SK-N-SH (cell line): ENCODE measurements around the gene SSNA1. TPM values are rescaled to one million over a fixed set of nuclear protein-coding genes. Genes with fewer than 3 reads are reported as not detected.

ENCODE experiments used
- CTCF ChIA-PET: fragments of 300-600, 350-600 bp; formaldehyde crosslinking; extraction: SDS; loops from one replicate; lab custom pipeline; 2021; lab: Yijun Ruan, JAX
- POLR2A ChIA-PET: fragments of 350-600 bp; sonication (Branson Sonifier 250); formaldehyde crosslinking; extraction: SDS; loops from one replicate; lab custom pipeline; 2020; ENCODE audit warnings: antibody characterized with exemption, inconsistent platforms; lab: Yijun Ruan, JAX
- DNase-seq: peaks from one replicate; pipeline ENCODE4 v3.0.0; 2012
- H2AFZ ChIP-seq: fragments of 200-600 bp; sonication (generic); 2 replicates; pipeline ENCODE4 v1.8.1; 2016; ENCODE audit warnings: antibody characterized with exemption, mild to moderate bottlenecking, low read depth
- H3F3A ChIP-seq: fragments of 200-600 bp; sonication (generic); replicated peaks from 2 replicates; pipeline ENCODE3; 2016; ENCODE audit warnings: antibody characterized with exemption, mild to moderate bottlenecking; ENCODE audit not compliant: insufficient read depth
- H3K27ac ChIP-seq, 2 experiments: fragments of 200-500 bp in 1 of 2; fragments of 200-600 bp in 1 of 2; sonication (Bioruptor generic) in 1 of 2; sonication (generic), shearing (Covaris generic) in 1 of 2; 2 replicates each; pipeline versions ENCODE4 v1.5.1 to v1.6.1; 2014 to 2016; ENCODE audit warnings: low read depth in 2 of 2, inconsistent platforms in 1 of 2, low read length in 1 of 2, mild to moderate bottlenecking in 1 of 2, mixed read lengths in 1 of 2
- H3K27me3 ChIP-seq: fragments of 200-600 bp; sonication (generic), shearing (Covaris generic); 2 replicates; pipeline ENCODE4 v1.6.1; 2016; ENCODE audit warnings: mixed run types; ENCODE audit not compliant: insufficient read depth
- H3K36me3 ChIP-seq, 2 experiments: fragments of 200-500 bp in 1 of 2; fragments of 200-600 bp in 1 of 2; sonication (Bioruptor generic) in 1 of 2; sonication (generic) in 1 of 2; replicated peaks in 1 of 2; 2 replicates each; pipeline versions ENCODE3 to v1.5.1; 2014 to 2016; ENCODE audit warnings: low read length in 1 of 2, mild to moderate bottlenecking in 1 of 2; ENCODE audit not compliant: insufficient read depth in 2 of 2, control insufficient read depth in 1 of 2
- H3K4me1 ChIP-seq, 2 experiments: fragments of 200-500 bp in 1 of 2; fragments of 200-600 bp in 1 of 2; sonication (Bioruptor generic) in 1 of 2; sonication (generic), shearing (Covaris generic) in 1 of 2; 2 replicates each; pipeline versions ENCODE4 v1.5.1 to v1.6.1; 2014 to 2016; ENCODE audit warnings: low read depth in 1 of 2, low read length in 1 of 2, mixed run types in 1 of 2; ENCODE audit not compliant: insufficient read depth in 2 of 2, control insufficient read depth in 1 of 2
- H3K4me2 ChIP-seq: fragments of 200-600 bp; sonication (generic), shearing (Covaris generic); 2 replicates; pipeline ENCODE4 v1.6.1; 2017; ENCODE audit warnings: mixed run types
- H3K4me3 ChIP-seq, 2 experiments: fragments of 200-500 bp in 1 of 2; fragments of 200-600 bp in 1 of 2; sonication (Bioruptor generic) in 1 of 2; sonication (generic), shearing (Covaris generic) in 1 of 2; 2 replicates each; pipeline versions ENCODE4 v1.5.1 to v1.8.1; 2014 to 2016; ENCODE audit warnings: low read depth in 2 of 2, inconsistent platforms in 1 of 2, low read length in 1 of 2, mild to moderate bottlenecking in 1 of 2, mixed read lengths in 1 of 2, moderate library complexity in 1 of 2
- H3K79me2 ChIP-seq: fragments of 200-600 bp; sonication (generic); 2 replicates; pipeline ENCODE4 v1.8.1; 2017; ENCODE audit warnings: mild to moderate bottlenecking; ENCODE audit not compliant: insufficient read depth
- H3K9ac ChIP-seq: fragments of 200-600 bp; sonication (generic); 2 replicates; pipeline ENCODE4 v1.6.1; 2017; ENCODE audit warnings: mixed run types
- H3K9me2 ChIP-seq: fragments of 200-600 bp; sonication (generic); 2 replicates; pipeline ENCODE4 v1.6.1; 2017; ENCODE audit warnings: mixed run types
- H3K9me3 ChIP-seq: fragments of 200-600 bp; sonication (generic); 2 replicates; pipeline ENCODE4 v1.6.1; 2017; ENCODE audit warnings: mixed run types, mild to moderate bottlenecking, moderate library complexity
- H4K20me1 ChIP-seq: fragments of 200-600 bp; sonication (generic); 2 replicates; pipeline ENCODE4 v1.6.1; 2017; ENCODE audit warnings: mild to moderate bottlenecking, mixed run types; ENCODE audit not compliant: insufficient read depth
- CHD2 ChIP-seq: fragments of 150-350 bp; IDR thresholded peaks from 2 replicates; pipeline ENCODE4 v1.6.1; 2018; ENCODE audit warnings: low read length; ENCODE audit not compliant: partially characterized antibody
- CTCF ChIP-seq: fragments of 200-600 bp; sonication (generic); IDR thresholded peaks from 2 replicates; pipeline ENCODE4 v1.6.1; 2017; ENCODE audit warnings: antibody characterized with exemption, mild to moderate bottlenecking, moderate library complexity
- FOXJ3 ChIP-seq: sonication (generic); formaldehyde crosslinking; IDR thresholded peaks from 2 replicates; pipeline ENCODE4 v1.5.1; 2020; ENCODE audit warnings: mild to moderate bottlenecking, missing genetic modification reagents
- FOXM1 ChIP-seq: IDR thresholded peaks from 2 replicates; pipeline ENCODE4 v1.4.0; 2012; ENCODE audit warnings: low read depth, mild to moderate bottlenecking
- IRF3 ChIP-seq: fragments of 150-350 bp; IDR thresholded peaks from 2 replicates; pipeline ENCODE4 v1.6.1; 2016; ENCODE audit warnings: mild to moderate bottlenecking, low read depth, low read length
- PBX3 ChIP-seq: IDR thresholded peaks from 2 replicates; pipeline ENCODE4; 2012
- RAD21 ChIP-seq: IDR thresholded peaks from 2 replicates; pipeline ENCODE4 v1.6.1; 2012; ENCODE audit warnings: mild to moderate bottlenecking, low read length
- RXRA ChIP-seq: IDR thresholded peaks from 2 replicates; pipeline ENCODE4 v1.4.0; 2012; ENCODE audit warnings: low read depth, mild to moderate bottlenecking, borderline replicate concordance
- SIN3A ChIP-seq: IDR thresholded peaks from 2 replicates; pipeline ENCODE4 v1.6.1; 2012; ENCODE audit warnings: low read depth, mild to moderate bottlenecking, low read length, moderate library complexity, borderline replicate concordance
- WGBS: methylation state at CpG from one replicate; pipeline ENCODE4 v1.1.6; 2017; ENCODE audit warnings: low lambda C conversion rate; 5-methylcytosine and 5-hydroxymethylcytosine counted together
- polyA plus RNA-seq, 3 experiments: library from polyadenylated mRNA; depleted of rRNA; stranded (reverse); fragments of >200 nt; gene quantifications; 2 replicates each; pipeline ENCODE4 v1.2.3, GENCODE V29; 2012

Gene SSNA1
- polyA plus RNA-seq, 1 of the 3 experiments (the other 2 are of a cell fraction): 124 TPM

GRCh38 chr9:137175345-137175961, 13.0 kb upstream of the SSNA1 start:
- ChIA-PET POLR2A (no interaction called here), CTCF (interaction anchor here (1.2 to 2.0 kb wide), 2 partner anchors 13 to 26 kb away, joined by 7 read pairs; partner anchors contain the start of genes ANAPC2 and SSNA1)
- peaks cover 0 to 18% of the 10 kb centered on the region in 2 experiments for H3K36me3 ChIP-seq
- H3K4me3 ChIP-seq: no peak overlapping the region
- peaks cover 0 to 19% of the 10 kb centered on the region in 2 experiments; a peak in 1 of 4 replicates for H3K4me1 ChIP-seq
- WGBS: 89% methylated on average over 8 of the region's 33 CpGs
- TF ChIP-seq CHD2 (no peak), RXRA (no peak), SIN3A (no peak), FOXJ3 (no peak), FOXM1 (no peak), PBX3 (no peak), IRF3 (no peak)
- no peaks in the 10 kb centered on the region for H3K79me2 ChIP-seq
- H3K27me3 ChIP-seq: 0 out of 2 replicates have a peak, but pooled peaks cover 2% of the 10 kb centered on the region
- no peak for DNase-seq
- H3K4me2 ChIP-seq: no peak overlapping the region
- H3F3A ChIP-seq: no peaks in the 10 kb centered on the region
- H3K9me2 ChIP-seq: no peaks in the 10 kb centered on the region
- no peaks in the 10 kb centered on the region for H3K9me3 ChIP-seq
- no peak overlapping the region for H3K27ac ChIP-seq
- H4K20me1 ChIP-seq: no peaks in the 10 kb centered on the region
- H3K9ac ChIP-seq: no peak overlapping the region
- H2AFZ ChIP-seq: no peak overlapping the region

- H3K9ac ChIP-seq: no peak overlapping the region
- H3K4me2 ChIP-seq: no peak overlapping the region
- H2AFZ ChIP-seq: no peak overlapping the region
- no peaks in the 10 kb centered on the region for H3K9me3 ChIP-seq
- H3K4me3 ChIP-seq: no peak overlapping the region
- peaks cover 0 to 19% of the 10 kb centered on the region in 2 experiments; a peak in 1 of 4 replicates for H3K4me1 ChIP-seq
- 68% methylated on average over 17 of the region's 17 CpGs for WGBS
- peak; percentile 29 for TF ChIP-seq RAD21
- TF ChIP-seq CTCF: peak; percentile 35
- no peak for TF ChIP-seq FOXM1
- H3F3A ChIP-seq: no peaks in the 10 kb centered on the region
- no peak for DNase-seq
- no peaks in the 10 kb centered on the region for H4K20me1 ChIP-seq
- H3K27me3 ChIP-seq: no peaks in the 10 kb centered on the region
- ChIA-PET CTCF (interaction anchor here (0.6 to 2.0 kb wide), 7 partner anchors 13 to 130 kb away, joined by 3 to 7 read pairs (median 3); partner anchors contain the start of genes DPP7, GRIN1 and NPDC1), POLR2A (no interaction called here)
- H3K36me3 ChIP-seq: peaks cover 0 to 29% of the 10 kb centered on the region in 2 experiments
- no peaks in the 10 kb centered on the region for H3K79me2 ChIP-seq
- no peak overlapping the region for H3K27ac ChIP-seq
- no peaks in the 10 kb centered on the region for H3K9me2 ChIP-seq
These were observed 11.9 kb upstream of the SSNA1 start for GRCh38 chr9:137176302-137177182.
